Lower leg skin (tissue), 3 donors: ENCODE data around the gene MTERF1.

Experiments used
- POLR2A ChIP-seq, 2 donors: fragments of 450-650 bp; IDR thresholded peaks; one replicate each; pipeline ENCODE4 v1.6.1; 2016 to 2017; ENCODE audit warnings: antibody characterized with exemption in 2 of 2, mild to moderate bottlenecking in 1 of 2, moderate library complexity in 1 of 2
- TF ChIP-seq, protein P1 (sequence below), 3 donors: fragments of 450-650 bp; IDR thresholded peaks; one replicate each; pipeline ENCODE4 v1.5.1; 2016; ENCODE audit warnings: antibody characterized with exemption in 3 of 3, mild to moderate bottlenecking in 3 of 3, moderate library complexity in 2 of 3

DNA sequence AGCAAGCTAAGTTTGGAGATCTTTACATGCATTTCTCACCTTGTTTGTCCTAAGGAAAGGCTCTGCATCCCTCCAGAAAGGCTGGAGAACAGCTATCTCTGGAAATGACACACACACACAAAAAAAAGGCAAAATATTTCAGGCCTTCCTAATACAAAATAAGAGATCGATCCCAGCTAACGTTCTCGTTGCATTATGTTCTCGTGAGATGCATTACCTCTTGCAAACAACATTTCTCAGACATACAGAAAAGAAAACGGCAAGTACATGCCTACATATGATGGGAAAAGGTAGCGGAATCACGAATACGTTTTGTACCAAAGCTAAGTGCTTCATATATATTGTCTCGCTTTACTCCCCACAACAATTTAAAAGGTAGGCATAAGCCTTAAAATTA is 488 bp downstream of the MTERF1 start:
- no peak for TF ChIP-seq POLR2A (IDR thresholded peaks at IDR 0.05)
- TF ChIP-seq, protein P1, sequence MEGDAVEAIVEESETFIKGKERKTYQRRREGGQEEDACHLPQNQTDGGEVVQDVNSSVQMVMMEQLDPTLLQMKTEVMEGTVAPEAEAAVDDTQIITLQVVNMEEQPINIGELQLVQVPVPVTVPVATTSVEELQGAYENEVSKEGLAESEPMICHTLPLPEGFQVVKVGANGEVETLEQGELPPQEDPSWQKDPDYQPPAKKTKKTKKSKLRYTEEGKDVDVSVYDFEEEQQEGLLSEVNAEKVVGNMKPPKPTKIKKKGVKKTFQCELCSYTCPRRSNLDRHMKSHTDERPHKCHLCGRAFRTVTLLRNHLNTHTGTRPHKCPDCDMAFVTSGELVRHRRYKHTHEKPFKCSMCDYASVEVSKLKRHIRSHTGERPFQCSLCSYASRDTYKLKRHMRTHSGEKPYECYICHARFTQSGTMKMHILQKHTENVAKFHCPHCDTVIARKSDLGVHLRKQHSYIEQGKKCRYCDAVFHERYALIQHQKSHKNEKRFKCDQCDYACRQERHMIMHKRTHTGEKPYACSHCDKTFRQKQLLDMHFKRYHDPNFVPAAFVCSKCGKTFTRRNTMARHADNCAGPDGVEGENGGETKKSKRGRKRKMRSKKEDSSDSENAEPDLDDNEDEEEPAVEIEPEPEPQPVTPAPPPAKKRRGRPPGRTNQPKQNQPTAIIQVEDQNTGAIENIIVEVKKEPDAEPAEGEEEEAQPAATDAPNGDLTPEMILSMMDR (IDR thresholded peaks at IDR 0.05), result no peak
